NCI-H2107 treated with DMSO at 0.1 percent for 48 hours (cell line): Measurements from ENCODE around the gene JMJD1C.

Source experiments
- DNase-seq: peaks from one replicate; lab custom pipeline; 2025; ENCODE audit not compliant: unreplicated experiment; lab: John Stamatoyannopoulos, UW

The JMJD1C gene

DNA sequence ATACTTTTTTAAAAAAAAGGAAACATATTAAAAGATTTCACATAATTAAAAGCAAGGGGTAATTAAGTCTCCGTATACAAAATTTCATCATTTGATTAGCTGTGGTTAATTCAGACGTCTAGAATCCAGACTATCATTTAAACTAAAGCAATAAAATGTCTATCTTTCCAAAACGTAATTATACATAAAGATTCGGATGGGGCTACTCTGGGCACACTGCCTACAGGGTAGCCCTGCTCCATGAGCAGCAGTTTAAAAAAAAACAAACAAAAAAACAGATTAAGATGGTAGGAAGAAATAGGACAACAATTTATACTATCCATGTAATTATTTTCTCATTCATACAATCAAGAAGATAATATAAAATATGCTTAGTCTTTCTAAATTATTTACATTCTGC, 236.6 kb downstream of the JMJD1C start:
- DNase-seq, result no peak

DNA sequence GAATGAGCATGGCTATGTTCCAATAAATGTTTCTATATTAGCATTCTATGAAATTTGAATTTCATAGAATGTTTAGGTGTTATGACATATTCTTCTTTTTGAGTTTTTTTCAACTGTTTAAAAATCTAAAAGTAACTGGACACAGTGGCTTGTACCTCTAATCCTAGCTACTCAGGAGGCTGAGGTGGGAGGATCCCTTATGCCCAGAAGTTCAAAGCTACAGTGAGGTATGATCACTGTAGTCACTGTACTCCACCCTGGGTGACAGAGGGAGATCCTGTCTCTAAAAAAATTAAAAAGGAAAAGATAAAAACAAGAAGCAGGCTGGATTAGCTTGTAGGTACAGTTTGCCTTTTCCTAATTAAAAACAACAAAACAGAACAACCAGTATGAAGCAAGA, 237.5 kb downstream of the JMJD1C start:
- no peak for DNase-seq

DNA sequence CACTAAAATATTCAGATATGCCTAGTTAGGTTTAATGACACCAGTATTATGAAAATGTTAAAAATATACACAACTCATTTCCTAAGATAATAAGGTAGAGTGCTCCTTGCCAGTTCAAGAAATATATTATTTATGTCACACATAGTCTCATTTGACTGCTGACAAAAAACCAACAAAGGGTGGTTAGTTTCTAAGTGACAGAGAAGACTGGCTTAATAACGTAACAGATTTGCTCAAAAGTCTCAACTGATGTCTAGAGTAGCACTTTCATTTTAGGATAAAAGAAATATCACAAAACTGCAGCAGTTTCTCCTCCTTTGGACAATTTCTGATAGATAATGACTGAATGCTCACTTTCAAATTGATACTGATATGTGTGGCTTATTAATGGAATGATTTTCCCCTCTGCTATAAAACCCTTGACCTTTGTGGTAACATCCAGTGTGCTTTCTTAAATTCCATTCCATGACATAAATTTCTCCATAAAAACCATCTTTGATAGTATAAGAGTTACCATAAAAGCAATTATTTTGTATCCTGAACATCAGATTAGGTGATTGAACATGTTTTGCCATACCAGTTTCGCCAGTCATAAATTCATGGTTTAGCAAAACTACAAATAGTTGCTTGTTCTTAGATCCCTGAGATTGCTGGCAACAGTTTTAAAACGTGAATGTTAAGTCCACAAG, 238.4 kb downstream of the JMJD1C start:
- no peak for DNase-seq

DNA sequence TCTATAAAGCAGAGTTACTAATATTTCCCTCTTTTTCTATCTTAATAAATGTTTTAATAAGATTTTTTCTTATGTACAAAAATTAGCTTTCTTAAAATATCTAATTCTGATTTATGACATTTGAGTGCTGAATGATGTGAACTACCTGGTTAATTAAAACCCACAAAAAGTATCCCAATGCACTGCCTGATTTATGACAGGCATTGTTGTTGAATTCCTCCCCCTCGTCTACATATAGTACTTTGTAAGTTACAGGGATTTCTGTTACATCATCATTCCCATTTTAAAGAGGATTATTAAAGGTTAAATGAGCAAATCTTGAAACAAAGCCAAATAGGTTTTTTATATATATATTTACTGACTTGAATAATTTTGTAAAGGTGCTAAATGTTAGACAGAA, 241.5 kb downstream of the JMJD1C start:
- no peak for DNase-seq

DNA sequence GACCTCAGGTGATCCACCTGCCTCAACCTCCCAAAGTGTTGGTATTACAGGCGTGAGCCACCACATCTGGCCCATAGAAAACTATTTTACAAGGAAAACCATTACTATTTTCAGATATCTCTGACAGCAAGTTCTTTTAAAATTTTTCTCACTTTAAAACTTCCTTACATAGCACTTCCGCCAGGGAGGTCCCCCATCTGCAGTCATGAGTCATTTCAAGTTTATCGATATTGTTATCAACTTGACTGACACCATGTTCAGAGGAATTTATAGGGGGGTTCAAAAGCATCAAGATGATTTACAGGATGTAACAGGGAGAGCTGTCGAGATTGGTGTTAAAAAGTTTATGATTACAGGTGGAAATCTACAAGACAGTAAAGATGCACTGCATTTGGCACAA, 243.8 kb downstream of the JMJD1C start:
- no peak for DNase-seq

DNA sequence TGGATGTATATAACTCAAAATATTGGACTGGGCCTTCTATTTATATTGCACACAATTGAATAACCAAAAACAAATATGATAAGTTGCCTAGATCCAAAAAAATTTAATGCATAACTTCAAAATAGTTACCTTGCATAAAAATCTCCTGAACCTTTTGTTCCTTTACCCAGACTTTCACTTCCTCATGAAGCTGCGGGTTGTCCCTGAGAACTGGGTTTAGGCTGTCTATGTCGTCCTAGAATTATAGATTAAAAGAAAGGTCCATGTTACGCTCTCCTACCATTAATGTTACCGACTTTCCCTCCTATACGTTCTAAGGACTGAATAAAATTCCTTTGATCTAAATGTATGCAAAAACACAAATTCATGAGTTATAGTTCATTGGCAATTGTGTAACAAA, 246.0 kb downstream of the JMJD1C start:
- no peak for DNase-seq

DNA sequence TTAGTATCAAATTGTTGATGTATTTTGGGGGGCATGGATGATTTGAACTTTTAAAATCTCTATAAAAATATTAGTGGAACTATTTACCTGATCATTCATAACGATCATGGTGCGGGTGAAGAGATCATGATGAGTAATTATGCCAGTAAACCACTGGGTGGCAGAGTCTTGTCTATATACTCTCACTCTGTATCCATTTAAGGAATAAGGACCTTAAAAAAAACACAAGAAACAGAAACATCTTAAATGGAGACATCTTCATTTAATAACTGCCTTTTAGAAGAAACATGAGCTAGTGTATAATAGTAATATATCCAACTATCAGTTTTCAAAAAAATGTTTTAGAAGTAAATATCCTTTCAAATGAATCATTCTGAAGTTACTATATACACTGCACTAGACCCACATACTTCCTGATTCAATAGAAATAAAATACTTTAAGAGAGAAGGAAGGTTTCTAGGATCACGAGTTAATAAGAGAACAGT, 248.6 kb downstream of the JMJD1C start:
- DNase-seq, result peak; percentile 55

DNA sequence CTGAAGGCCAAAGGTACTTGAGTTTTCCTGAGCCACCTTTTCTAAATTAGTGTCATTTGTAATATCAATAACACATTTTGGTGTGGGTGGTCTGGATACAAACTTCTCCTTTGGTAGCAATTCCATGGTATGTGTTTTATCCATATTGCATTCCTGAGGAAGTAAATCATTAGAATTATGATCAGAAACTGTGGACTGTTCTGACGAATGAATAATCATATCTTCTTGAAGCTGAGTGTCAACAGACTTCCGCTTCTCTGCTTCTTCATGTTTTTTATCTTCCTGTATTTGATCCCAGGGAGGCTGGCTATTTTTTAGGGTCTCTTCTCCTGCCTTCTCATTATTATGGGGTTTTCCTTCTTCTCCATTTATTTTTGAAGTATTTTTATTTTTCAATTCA, 251.2 kb downstream of the JMJD1C start:
- DNase-seq, result no peak

DNA sequence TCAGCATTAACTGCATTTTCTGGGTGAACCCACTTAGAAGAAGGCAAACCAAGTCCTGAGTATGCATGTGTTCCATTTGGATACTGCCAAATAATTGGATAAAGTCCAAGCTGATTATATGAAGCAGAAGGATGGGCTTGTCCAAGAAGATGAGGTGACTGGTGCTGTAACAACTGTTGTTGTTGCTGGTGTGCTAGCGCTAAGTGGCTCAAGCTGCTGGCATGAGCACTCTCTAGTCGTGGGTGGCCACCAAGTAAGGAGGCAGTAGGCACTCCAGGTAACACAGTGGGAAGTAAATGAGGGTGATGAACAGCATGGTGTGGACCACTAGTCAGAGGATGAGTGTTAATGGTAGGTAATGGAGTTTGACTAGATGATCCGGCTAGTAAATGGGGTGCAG, 252.3 kb downstream of the JMJD1C start:
- no peak for DNase-seq

DNA sequence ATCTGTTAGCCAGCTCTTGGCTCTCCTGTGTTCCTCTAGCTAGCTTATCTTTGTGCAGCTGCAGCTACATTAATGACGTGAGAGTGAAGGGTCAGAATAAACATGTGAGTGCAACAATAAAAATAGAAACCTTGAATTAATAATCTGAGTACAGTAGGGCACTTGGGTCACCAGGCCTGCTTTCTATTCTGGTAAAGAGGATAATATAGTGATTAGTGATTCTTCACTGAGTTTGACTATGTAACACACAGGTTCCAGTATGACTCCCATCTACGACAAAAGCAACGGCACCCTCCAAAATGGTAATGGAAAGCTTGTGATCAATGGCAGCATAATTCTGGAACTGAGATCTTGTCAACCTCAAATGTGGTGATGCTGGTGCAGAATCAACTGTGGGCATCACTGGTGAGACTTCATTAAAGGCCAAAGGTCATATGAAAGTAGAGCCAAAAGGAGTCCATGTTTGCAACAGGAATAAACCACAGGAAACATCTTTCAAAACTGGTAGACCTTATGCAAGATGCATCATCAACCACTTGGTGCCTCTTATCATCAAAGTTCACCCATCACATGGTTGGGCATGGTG, 255.1 kb downstream of the JMJD1C start:
- DNase-seq, result no peak

DNA sequence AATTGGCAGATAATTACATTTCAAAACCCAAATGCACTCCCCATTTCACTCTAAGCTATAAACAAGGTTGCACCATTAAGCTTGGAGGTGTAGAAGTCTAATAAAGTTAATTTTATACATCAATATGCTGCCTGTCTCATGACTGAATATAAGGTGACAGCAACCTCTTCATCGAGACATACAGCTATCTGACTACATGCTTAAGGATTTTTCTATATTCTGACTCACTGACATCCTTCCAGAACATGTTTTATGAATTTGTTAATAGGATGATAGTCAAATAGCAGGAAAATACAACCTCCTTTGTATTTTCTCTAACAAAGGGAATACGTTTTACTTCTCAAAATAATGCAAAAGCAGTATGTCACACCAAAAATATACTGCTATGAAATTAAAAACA, 256.1 kb downstream of the JMJD1C start:
- DNase-seq, result no peak

DNA sequence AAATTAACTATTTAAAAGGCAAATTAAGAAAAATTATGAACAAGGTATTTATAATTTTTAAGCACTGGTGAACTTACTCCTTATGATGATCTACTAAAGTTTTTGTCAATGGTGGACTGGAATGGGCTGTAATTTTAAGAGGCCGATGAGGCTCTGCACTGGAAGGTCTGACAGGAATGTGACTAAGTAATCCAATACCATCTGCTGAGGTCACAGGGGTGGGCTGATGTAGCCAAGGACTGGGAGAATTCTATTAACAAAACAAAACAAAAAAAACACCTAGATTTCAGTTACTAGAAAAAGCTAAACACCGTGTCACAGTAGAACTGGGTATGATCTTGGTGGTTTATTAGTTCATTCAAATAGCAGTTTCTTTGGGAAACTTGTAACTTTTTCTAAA, 256.8 kb downstream of the JMJD1C start:
- no peak for DNase-seq

DNA sequence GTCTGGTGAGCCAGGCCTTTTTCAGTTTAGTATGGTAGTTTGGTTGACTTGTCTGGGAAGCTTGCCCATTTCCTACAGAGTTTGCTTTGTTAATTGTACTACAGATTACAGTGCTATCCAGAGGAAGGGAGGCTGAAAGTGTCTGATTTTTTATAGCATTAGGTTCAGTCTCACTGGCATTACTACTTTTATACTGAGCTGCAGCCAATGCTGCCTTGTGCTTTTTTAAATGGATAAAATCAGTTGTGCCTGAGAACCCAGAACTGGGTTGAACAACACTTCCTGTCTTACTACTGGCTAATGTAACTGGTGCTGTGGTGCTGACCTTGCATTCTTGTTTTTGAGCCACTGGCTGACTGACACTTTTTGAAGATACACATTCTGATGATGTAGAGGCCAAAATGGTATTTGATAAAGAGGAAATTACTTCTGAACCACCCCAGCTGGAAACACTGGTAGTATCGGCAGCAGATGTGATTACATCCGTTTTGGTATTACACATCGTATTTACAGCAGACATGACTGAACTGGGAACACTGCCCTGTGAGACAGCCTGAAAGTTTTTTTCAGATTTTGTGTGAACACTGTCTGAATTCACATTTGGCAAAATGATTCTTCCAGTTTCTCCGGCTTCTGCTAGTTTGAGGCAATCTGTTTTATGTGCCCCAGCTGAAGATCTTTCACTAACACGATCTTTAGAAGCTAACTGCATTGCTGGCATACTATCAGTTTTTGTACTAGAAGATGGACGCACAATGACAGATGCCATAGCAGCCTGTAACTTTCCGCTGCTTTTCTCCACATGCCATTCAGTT, 258.6 kb downstream of the JMJD1C start:
- DNase-seq, result no peak

DNA sequence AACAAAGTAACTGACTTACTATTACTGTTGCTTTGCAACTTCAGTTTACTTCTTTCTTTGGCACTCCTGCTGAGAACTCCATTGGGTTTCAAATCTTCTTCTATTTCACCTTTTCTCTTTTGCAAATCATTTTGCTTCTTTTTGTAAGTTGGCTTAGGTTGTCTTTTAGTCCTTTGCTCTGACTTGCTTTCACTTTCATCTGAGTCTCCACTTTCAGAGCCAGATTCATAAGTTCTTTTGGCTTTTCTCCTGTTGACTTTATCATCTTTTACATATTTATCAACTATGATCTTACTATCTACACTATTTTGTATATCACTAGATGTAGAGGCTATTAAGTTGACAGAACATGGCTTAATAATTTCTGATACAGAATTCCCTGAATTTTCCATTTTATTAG, 259.2 kb downstream of the JMJD1C start:
- DNase-seq, result no peak

DNA sequence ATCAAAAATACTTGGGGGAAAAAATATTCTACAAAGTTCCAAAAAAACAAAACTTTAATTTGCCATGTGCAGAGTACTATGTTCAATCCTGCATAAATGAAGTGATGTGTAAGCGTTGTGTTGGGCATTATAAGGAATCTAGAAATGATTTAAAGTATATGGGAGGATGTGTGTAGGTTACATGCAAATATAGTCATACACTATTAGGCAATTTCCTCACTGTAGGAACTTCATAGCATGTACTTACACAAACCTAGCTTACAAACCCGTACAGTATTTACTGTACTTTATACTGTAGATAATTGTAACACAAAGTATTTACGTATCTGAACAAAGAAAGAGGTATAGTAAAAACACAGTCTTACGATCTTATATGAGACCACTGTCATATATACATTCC, 260.4 kb downstream of the JMJD1C start:
- DNase-seq, result no peak

DNA sequence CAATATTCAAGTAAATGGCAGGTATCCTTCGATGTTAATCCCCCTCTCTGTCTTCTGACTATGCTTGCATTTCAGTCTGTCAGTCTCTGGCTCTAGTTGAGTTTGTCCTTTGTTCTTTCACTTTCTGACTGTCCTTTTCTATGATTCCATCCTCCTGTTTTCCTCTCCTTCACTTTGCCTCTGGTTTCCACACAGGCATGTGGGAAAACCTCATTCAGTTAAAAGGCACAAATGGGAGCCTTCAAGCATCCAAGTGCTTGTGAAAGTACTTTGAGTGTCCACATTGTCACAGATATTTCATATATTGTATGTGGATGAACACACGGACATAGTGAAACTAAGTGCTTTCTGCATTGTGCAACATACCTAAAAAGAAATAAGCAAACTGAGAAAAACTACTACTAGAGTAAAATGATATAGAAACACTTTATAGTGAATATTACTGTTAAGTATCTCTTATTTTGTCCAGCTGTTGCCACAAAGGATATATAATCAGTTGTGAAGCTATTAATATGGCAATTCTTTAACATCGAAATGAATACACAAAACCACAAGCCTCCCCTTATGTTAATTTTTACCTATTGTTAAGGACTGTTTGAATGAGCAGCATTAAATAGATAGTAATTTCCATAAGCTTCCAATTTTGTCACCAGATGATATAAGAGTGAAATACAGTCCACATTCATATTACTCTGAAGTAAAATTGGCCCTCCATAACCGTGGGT, 260.9 kb downstream of the JMJD1C start:
- DNase-seq, result no peak

DNA sequence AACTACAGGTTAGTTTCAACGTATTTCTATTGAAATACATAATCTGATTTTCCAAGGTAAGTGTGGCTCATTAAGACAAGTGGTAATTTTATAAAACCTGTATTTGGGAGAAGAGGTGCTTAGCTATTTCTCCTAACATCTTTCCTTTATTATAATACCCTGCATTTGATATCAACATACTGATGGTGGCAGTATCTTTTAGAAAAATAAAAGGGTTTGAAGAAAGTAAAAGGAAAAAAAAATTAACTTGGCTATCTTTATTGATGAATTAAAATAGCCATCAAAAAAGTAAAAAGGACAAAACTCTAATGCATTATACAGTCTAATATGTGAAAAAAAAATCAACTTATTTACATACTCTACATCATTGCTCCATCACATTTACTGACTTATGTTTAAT, 264.7 kb downstream of the JMJD1C start:
- DNase-seq, result no peak

DNA sequence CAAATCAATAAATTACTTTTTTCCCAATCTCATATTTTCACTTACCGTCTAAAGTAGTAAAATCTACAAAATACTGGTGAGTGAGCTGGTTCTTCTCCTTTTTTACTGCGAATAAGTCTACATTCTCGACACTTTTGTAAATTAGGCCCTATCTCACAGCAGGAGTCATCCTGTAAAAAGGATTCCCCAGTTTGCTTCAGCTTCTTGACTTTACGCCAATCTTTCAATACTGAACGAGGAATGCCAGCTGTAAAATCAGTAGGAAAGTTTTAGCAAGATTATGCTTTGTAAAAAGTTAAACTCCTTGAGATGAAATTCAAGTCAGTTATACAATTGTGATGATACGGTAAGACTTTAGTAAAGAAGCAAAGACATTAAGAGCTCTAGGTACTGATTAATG, 265.3 kb downstream of the JMJD1C start:
- DNase-seq, result no peak

DNA sequence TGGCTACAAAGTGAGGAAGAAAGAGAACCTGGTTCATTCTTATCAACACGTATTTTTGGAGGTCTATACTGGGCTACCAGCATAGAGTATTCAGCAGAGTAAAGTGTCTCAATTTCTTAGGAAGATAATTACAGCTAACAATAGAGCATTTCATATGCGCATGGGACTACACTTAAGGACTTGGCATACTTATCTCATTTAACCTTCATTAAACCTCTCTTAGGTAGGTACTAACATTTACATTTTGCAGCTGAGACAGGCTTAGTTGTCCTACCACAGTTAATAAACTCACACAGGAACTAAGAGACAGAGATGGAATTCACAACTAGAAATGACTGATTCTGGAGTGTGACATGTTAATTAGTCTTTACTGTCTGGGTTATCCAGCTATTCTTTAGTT, 266.1 kb downstream of the JMJD1C start:
- no peak for DNase-seq

DNA sequence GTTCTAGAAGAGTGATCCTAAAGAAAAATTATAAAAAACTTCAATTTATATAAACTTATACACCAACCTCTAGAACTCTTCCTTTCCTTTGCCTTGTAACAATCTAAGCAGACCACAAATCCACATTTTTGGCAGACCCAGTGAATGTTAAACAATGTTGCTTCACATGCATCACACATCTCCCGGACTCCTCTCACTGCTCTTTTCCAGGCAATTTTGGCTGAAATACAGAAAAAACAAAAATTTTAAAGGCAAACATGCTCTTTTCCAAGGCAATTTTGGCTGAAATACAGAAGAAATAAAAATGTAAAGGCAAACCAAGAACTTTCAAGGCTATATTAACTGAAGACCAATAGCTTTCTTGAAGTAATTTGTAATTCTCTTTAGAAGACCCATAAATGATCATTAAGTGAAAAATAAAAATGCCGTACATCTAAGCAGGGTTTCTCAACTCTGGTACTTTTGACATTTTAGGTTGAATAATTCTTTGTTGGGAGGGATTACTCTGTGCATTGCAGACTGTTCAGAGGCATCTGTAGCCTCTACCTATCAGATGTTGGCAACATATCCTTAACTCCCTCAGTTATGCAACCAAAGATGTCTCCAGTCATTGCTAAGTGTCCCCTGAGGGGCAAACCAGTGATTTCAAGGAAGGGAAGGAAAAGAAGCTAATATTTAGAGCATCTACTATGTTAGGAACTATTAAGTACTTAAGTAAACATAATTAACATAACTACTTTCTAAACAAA, 268.3 kb downstream of the JMJD1C start:
- DNase-seq, result no peak

DNA sequence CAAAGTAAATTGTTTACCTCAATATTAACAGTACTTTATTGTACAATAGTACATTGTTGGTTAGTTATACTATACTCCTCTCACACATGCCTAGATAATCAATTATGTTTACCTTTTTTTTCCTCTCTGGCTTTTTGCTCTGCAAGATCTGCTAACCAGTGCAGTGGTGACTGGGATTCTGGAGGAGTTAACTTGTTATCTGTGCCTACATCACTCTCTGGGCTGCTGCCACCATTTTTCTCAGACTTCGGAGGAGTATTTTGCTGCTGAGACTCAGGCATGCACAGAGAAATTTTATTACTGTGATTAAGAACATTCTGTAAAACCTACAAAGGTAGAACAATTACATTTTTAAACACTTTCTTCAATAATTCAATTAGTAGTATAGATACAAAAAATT, 273.0 kb downstream of the JMJD1C start:
- no peak for DNase-seq
